Esophagus (tissue), 2 donors: ENCODE results near the gene CYP2B6. TPM values are rescaled to one million over a fixed set of nuclear protein-coding genes. Genes with fewer than 3 reads are reported as not detected.
"Not testable (repeated sequence)": the region's sequence is repeated elsewhere in the genome, so short reads cannot be mapped to it uniquely, and the experiment has no call there.

Experiments used
- H3K27ac ChIP-seq, 2 donors: one replicate each; pipeline ENCODE4 v1.5.1; 2013; ENCODE audit warnings: low read depth in 2 of 2, mild to moderate bottlenecking in 2 of 2, inconsistent platforms in 1 of 2, low read length in 1 of 2, moderate library complexity in 1 of 2
- H3K27me3 ChIP-seq, 2 donors: one replicate each; pipeline ENCODE4 v1.6.1; 2013; ENCODE audit warnings: low read length in 2 of 2, control low read depth in 1 of 2, mild to moderate bottlenecking in 1 of 2; ENCODE audit not compliant: insufficient read depth in 2 of 2, control insufficient read depth in 1 of 2
- H3K36me3 ChIP-seq, 2 donors: one replicate each; pipeline ENCODE4 v1.6.1; 2013; ENCODE audit warnings: low read length in 1 of 2; ENCODE audit not compliant: control insufficient read depth in 2 of 2, insufficient read depth in 2 of 2
- H3K4me1 ChIP-seq, 2 donors: one replicate each; pipeline ENCODE4 v1.6.1; 2013; ENCODE audit warnings: low read length in 1 of 2; ENCODE audit not compliant: control insufficient read depth in 2 of 2, insufficient read depth in 2 of 2
- H3K4me3 ChIP-seq, 2 donors: one replicate each; pipeline ENCODE4 v1.5.1; 2013; ENCODE audit warnings: low read length in 2 of 2, mild to moderate bottlenecking in 2 of 2, low read depth in 1 of 2, moderate library complexity in 1 of 2
- H3K9me3 ChIP-seq, 2 donors: one replicate each; pipeline ENCODE4 v1.6.1; 2013; ENCODE audit warnings: mild to moderate bottlenecking in 2 of 2, low read depth in 1 of 2, low read length in 1 of 2, moderate library complexity in 1 of 2; ENCODE audit not compliant: control insufficient read depth in 2 of 2, insufficient read depth in 1 of 2
- WGBS, 2 donors: extraction: QIAGEN DNeasy Blood & Tissue Kit; methylation state at CpG; one replicate each; pipeline ENCODE4 v1.1.7; 2013; 5-methylcytosine and 5-hydroxymethylcytosine counted together
- polyA plus RNA-seq, 2 donors: library from polyadenylated mRNA; stranded (reverse); fragments of 200-250 nt; gene quantifications; one replicate each; pipeline ENCODE4 v1.2.3, GENCODE V29; 2013
- donor health status: healthy with polysubstance abuse.
- donor health status: Bipolar disorder and iron deficiency.

Gene CYP2B6
- polyA plus RNA-seq, 2 donors: not detected

DNA sequence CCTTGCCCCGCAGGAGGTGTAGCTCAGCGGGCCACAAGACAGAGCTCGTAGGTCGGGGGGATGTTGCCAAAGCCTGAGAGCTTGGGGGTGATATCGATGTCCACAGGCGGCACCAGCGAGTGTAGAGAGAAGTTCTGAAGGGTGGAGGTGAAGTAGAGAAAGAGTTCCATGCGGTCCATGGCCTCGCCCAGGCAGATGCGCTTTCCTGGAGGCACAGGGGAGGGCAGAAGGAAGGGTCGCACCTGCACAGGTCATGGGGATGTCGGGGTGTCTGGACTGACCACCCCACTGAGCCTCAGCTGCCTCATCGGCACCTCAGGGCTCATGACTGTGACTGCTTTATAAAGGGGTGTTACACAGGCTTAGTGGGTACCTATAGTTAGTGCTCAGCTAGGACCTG, 59.3 kb downstream of the CYP2B6 start:
- H3K4me3 ChIP-seq: no peak overlapping the region
- no peaks in the 10 kb centered on the region for H3K36me3 ChIP-seq
- no peak overlapping the region for H3K27ac ChIP-seq
- no peaks in the 10 kb centered on the region for H3K4me1 ChIP-seq
- 82 to 83% methylated on average over 13 of the region's 13 CpGs for WGBS, 2 donors
- H3K27me3 ChIP-seq: peaks cover 0 to under 1% of the 10 kb centered on the region in 2 donors
- no peaks in the 10 kb centered on the region for H3K9me3 ChIP-seq

DNA sequence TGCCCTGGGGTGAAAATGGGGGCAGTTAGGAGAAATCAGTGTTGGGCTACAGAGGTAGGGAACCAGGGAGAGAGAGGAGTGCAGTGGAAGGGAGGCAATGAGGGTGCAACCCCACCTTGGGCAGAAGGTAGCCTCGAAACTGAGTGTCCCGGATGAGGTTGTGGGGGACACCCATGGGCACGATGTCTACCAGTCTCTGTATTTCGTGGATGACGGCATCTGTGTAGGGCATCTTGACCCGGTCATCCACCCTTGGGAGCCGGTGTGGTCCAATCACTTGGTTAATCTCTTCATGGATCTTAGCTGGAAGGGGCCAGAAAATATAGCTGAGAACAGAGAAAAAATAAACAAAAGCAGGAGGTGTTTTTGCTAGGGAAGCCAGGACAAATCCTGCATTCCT, 61.1 kb downstream of the CYP2B6 start:
- H3K9me3 ChIP-seq, H3K4me3 ChIP-seq, H3K27me3 ChIP-seq, H3K36me3 ChIP-seq, H3K27ac ChIP-seq, H3K4me1 ChIP-seq: not testable (repeated sequence)
- WGBS, 2 donors: 82 to 88% methylated on average over 7 of the region's 7 CpGs

DNA sequence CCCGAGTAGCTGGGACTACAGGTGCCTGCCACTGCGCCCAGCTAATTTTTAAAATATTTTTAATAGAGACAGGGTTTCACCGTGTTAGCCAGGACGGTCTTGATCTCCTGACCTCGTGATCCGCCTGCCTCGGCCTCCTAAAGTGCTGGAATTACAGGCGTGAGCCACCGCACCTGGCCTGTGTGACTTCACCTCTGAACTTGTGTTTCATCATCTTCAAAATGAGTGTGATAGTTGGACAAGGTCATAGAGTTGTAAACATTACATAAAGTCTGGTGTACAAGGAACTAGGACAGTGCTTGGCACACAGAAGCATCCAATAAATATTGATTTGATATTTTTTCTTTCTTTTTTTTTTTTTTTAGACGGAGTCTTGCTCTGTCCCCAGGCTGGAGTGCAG, 62.2 kb downstream of the CYP2B6 start:
- H3K9me3 ChIP-seq, H3K4me1 ChIP-seq, H3K36me3 ChIP-seq, H3K4me3 ChIP-seq, H3K27ac ChIP-seq, H3K27me3 ChIP-seq: not testable (repeated sequence)
- 69 to 80% methylated on average over 10 of the region's 10 CpGs for WGBS, 2 donors

GRCh38 chr19:41064974-41065569, 74.0 kb downstream of the CYP2B6 start:
- WGBS, 2 donors: 61 to 65% methylated on average over 7 of the region's 7 CpGs
- no peak overlapping the region for H3K27ac ChIP-seq
- no peaks in the 10 kb centered on the region for H3K4me1 ChIP-seq
- H3K9me3 ChIP-seq: no peaks in the 10 kb centered on the region
- peaks cover 0 to 4% of the 10 kb centered on the region in 2 donors for H3K27me3 ChIP-seq
- H3K36me3 ChIP-seq: no peaks in the 10 kb centered on the region
- H3K4me3 ChIP-seq: no peak overlapping the region

Other genes with a start within 250 kb of the CYP2B6 start
- 1 to 10 TPM; 3.1 to 6.8 TPM for gene ACTMAP, start 240.8 kb upstream of the CYP2B6 start, polyA plus RNA-seq
- gene SNRPA, start 240.1 kb upstream of the CYP2B6 start, polyA plus RNA-seq: 10 to 100 TPM; 48.9 to 58.1 TPM
- 1 to 10 TPM in 1 of 2 donors, under 1 TPM in 1; 0.47 to 1.8 TPM for gene MIA, start 215.8 kb upstream of the CYP2B6 start, polyA plus RNA-seq
- 10 to 100 TPM; 30.9 to 41.8 TPM for gene RAB4B, start 213.0 kb upstream of the CYP2B6 start, polyA plus RNA-seq
- gene EGLN2, start 192.1 kb upstream of the CYP2B6 start, polyA plus RNA-seq: 10 to 100 TPM; 36.3 to 44.7 TPM
- not detected for gene CYP2A6, start 140.8 kb upstream of the CYP2B6 start, polyA plus RNA-seq
- gene CYP2A7, start 109.1 kb upstream of the CYP2B6 start, polyA plus RNA-seq: under 1 TPM in 1 of 2 donors, not detected in 1; 0.20 TPM
- gene CYP2A13, start 97.2 kb downstream of the CYP2B6 start, polyA plus RNA-seq: not detected
- 1 to 10 TPM; 2.0 to 2.2 TPM for gene CYP2F1, start 123.2 kb downstream of the CYP2B6 start, polyA plus RNA-seq
- 10 to 100 TPM in 1 of 2 donors, 1 to 10 TPM in 1; 8.7 to 10.5 TPM for gene CYP2S1, start 201.9 kb downstream of the CYP2B6 start, polyA plus RNA-seq
- gene AXL, start 227.9 kb downstream of the CYP2B6 start, polyA plus RNA-seq: 1 to 10 TPM; 1.9 to 4.1 TPM